ENCODE results near the gene STUB1.

DNA sequence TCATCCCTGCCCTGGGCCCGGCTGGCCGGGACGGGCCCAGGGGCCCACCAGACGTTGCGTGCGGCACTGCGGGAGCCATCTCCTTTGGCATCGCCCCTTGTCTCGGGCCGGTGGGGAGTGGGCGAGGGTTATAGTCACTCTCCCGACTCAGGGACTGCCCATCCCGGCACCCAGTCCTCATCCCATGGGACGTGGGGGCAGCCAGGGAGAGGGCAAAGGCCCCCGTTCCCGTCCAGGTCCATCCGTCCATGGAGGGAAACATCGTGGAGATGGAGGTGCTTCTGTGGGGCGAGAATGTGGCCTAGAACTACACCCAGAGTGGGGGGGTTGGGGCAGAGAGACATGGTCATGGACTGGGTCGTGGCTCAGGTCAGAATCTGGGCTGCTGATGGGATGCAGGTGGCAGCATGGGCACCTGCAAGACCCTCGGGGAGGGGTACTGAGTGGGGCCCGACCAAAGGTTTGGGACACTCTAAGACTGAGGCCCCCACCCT, 33.5 kb upstream of the STUB1 start:
- TF ChIP-seq CTCF (IDR thresholded peaks at IDR 0.05; ENCODE audit: low read length) = no peak
- TF ChIP-seq EZH2 (IDR thresholded peaks at IDR 0.05; ENCODE audit: borderline replicate concordance, low read length) = no peak

All from OCI-LY1 (cell line).